Measurements from ENCODE around the gene DHDDS. TPM values are rescaled to one million over a fixed set of nuclear protein-coding genes. Genes with fewer than 3 reads are reported as not detected.
"Not testable (repeated sequence)": the region's sequence is repeated elsewhere in the genome, so short reads cannot be mapped to it uniquely, and the experiment has no call there.

DHDDS gene
- total RNA-seq = 10 to 100 TPM; 44.7 to 49.6 TPM
- long read RNA-seq, partial matches to known transcripts = 16 of 24 reads
- long read RNA-seq, other reads (novel, unspliced or antisense) = 4 of 24 reads

- ATAC-seq = peak; percentile 100
- intact Hi-C loops (cut with DNase I) = no loop called here
- DNase-seq = peak; percentile 98
Measured at GRCh38 chr1:26431979-26432695, at the start of gene DHDDS. Gene DHDDS (plus strand): TSS chr1:26432321. CDS start chr1:26432946, 625 bp downstream.

GRCh38 chr1:26384076-26384475 lies 48.0 kb upstream of the DHDDS start:
- DNase-seq = no peak
- no peak for ATAC-seq
- intact Hi-C loops (cut with DNase I) = no loop called here

GRCh38 chr1:26385063-26385462 lies 47.1 kb upstream of the DHDDS start:
- ATAC-seq; DNase-seq; intact Hi-C loops (cut with DNase I): not testable (repeated sequence)

- DNase-seq = no peak
- peak in 1 of 2 donors; percentile 32 for ATAC-seq
- intact Hi-C loops (cut with DNase I) = no loop called here
Measured at GRCh38 chr1:26387447-26387846, 44.7 kb upstream of the DHDDS start.

GRCh38 chr1:26388791-26389445 lies 43.2 kb upstream of the DHDDS start:
- intact Hi-C loops (cut with DNase I) = no loop called here
- ATAC-seq = no peak
- DNase-seq = no peak

- no peak for DNase-seq
- intact Hi-C loops (cut with DNase I) = no loop called here
- ATAC-seq = no peak
Measured at GRCh38 chr1:26389604-26390247, 42.4 kb upstream of the DHDDS start.

GRCh38 chr1:26391450-26391849 lies 40.7 kb upstream of the DHDDS start:
- intact Hi-C loops (cut with DNase I) = no loop called here
- ATAC-seq (peak in 1 of 2 donors; percentile 45), DNase-seq (no peak)

GRCh38 chr1:26395754-26396153 lies 36.4 kb upstream of the DHDDS start:
- DNase-seq = no peak
- ATAC-seq = no peak
- intact Hi-C loops (cut with DNase I) = no loop called here

- no peak for ATAC-seq
- no peak for DNase-seq
- intact Hi-C loops (cut with DNase I) = no loop called here
Measured at GRCh38 chr1:26399034-26399433, 33.1 kb upstream of the DHDDS start.

- ATAC-seq (no peak), DNase-seq (no peak)
- intact Hi-C loops (cut with DNase I) = no loop called here
Measured at GRCh38 chr1:26401891-26402290, 30.2 kb upstream of the DHDDS start.

GRCh38 chr1:26403656-26404055 lies 28.5 kb upstream of the DHDDS start:
- DNase-seq = no peak
- ATAC-seq = no peak
- intact Hi-C loops (cut with DNase I) = no loop called here

- DNase-seq (no peak), ATAC-seq (no peak)
- intact Hi-C loops (cut with DNase I) = no loop called here
Measured at GRCh38 chr1:26404641-26405040, 27.5 kb upstream of the DHDDS start.

- ATAC-seq (no peak), DNase-seq (no peak)
- intact Hi-C loops (cut with DNase I) = no loop called here
Measured at GRCh38 chr1:26405281-26405915, 26.7 kb upstream of the DHDDS start.

GRCh38 chr1:26408604-26409003 lies 23.5 kb upstream of the DHDDS start:
- DNase-seq = peak; percentile 75
- intact Hi-C loops (cut with DNase I) = no loop called here
- peak; percentile 89 to 94 for ATAC-seq

GRCh38 chr1:26409191-26409807 lies 22.8 kb upstream of the DHDDS start:
- intact Hi-C loops (cut with DNase I) = no loop called here
- ATAC-seq = no peak

GRCh38 chr1:26410706-26411623 lies 21.2 kb upstream of the DHDDS start, which contains the start of gene LIN28A:
Gene LIN28A (plus strand): TSS chr1:26410817. CDS start chr1:26410892, 75 bp downstream.
- no peak for DNase-seq
- intact Hi-C loops (cut with DNase I) = no loop called here
- no peak for ATAC-seq

More at GRCh38 chr1:26409191-26409807, 22.8 kb upstream of the DHDDS start:
- no peak for DNase-seq

- intact Hi-C loops (cut with DNase I) = no loop called here
- ATAC-seq (no peak), DNase-seq (no peak)
Measured at GRCh38 chr1:26411624-26412074, 20.5 kb upstream of the DHDDS start.
